Stimulated activated naive B cell treated with anti-CD40 and anti-IgM and Interleukin-4, amounts not matched to agents 10 μg/mL and 1 μg/mL and 100 μg/mL, for 72 hours (primary cell): ENCODE results near the gene FST.
A peak's percentile ranks its signal among the peaks of the same experiment; 100 is the strongest.

Experiments used
- ATAC-seq, 2 donors: fragments of 150-1000 bp; cut with Tn5 transposase; replicated peaks; 2 replicates each; pipeline ENCODE4 v1.10.0; 2021; ENCODE audit warnings: moderate library complexity in 1 of 2
- DNase-seq: peaks from one replicate; pipeline ENCODE4 v3.0.0; 2021
- H3K27ac Mint-ChIP-seq: one replicate; pipeline ENCODE4 v1.8.0; 2022; ENCODE audit warnings: mild to moderate bottlenecking, mixed read lengths
- H3K27me3 Mint-ChIP-seq, 2 donors: one replicate each; pipeline ENCODE4 v1.8.0; 2022; ENCODE audit warnings: mixed read lengths in 2 of 2
- H3K36me3 Mint-ChIP-seq, 2 donors: one replicate each; pipeline ENCODE4 v1.8.0; 2022; ENCODE audit warnings: mixed read lengths in 2 of 2, mild to moderate bottlenecking in 1 of 2
- H3K4me1 Mint-ChIP-seq, 2 donors: one replicate each; pipeline ENCODE4 v1.8.0; 2022; ENCODE audit warnings: mixed read lengths in 2 of 2, mild to moderate bottlenecking in 1 of 2
- H3K4me3 Mint-ChIP-seq, 2 donors: one replicate each; pipeline ENCODE4 v1.8.0; 2022; ENCODE audit warnings: mild to moderate bottlenecking in 2 of 2, mixed read lengths in 2 of 2, moderate library complexity in 1 of 2
- H3K9me3 Mint-ChIP-seq, 2 donors: one replicate each; pipeline ENCODE4 v1.8.0; 2022; ENCODE audit warnings: mixed read lengths in 2 of 2, mild to moderate bottlenecking in 1 of 2

Gene FST

GRCh38 chr5:53463909-53464621, 16.4 kb upstream of the FST start:
- Mint-ChIP-seq H3K36me3 (no peaks in the 10 kb centered on the region), H3K4me1 (no peaks in the 10 kb centered on the region), H3K27me3 (peaks cover 18 to 20% of the 10 kb centered on the region in 2 donors), H3K4me3 (no peak overlapping the region), H3K27ac (no peak overlapping the region), H3K9me3 (no peaks in the 10 kb centered on the region)
- DNase-seq (no peak), ATAC-seq (no peak)

GRCh38 chr5:53464722-53465121, 15.7 kb upstream of the FST start:
- Mint-ChIP-seq H3K4me1 (peaks cover 1 to 6% of the 10 kb centered on the region in 2 donors), H3K4me3 (no peak overlapping the region), H3K9me3 (no peaks in the 10 kb centered on the region), H3K27me3 (peaks cover 16 to 17% of the 10 kb centered on the region in 2 donors), H3K36me3 (no peaks in the 10 kb centered on the region), H3K27ac (no peak overlapping the region)
- DNase-seq (no peak), ATAC-seq (no peak)

DNA sequence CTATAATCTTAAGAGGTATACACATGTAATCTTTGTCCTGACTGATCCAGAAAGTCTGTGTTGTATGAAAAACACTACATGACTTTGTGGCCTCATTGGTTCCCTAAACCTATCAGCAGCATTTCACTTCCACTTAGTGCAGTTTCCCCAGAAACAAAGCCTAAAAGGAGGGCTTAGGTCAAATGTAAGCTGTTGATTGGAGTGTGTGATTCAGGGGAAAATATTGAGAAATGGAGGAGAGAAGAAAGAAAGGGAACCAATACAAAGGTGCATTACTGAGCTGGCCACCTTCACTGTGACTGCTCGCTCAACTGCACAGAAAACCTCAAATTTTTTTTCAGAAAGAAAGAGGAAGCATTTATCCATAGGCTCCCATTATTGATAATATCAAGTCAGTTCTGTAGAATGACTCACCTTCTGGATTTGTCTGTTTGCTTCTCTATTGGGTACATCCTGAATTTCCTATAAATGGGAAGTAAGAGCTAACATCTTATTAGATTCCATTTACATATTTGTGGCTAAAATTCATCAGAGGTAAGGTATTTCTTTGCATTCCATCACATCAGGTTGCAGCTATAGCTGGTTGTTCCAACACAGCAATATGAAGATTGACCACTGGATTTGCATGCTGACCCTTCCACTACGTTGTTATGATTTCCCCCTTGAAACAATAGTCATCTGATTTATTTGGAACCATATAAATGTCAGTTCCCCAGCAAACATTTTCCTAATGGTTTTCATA, 10.3 kb upstream of the FST start:
- DNase-seq (no peak), ATAC-seq (peak; percentile 98)
- Mint-ChIP-seq H3K27me3 (peaks cover 29 to 36% of the 10 kb centered on the region in 2 donors), H3K36me3 (no peaks in the 10 kb centered on the region), H3K9me3 (no peaks in the 10 kb centered on the region), H3K27ac (no peak overlapping the region), H3K4me3 (no peak overlapping the region), H3K4me1 (peaks cover 8 to 21% of the 10 kb centered on the region in 2 donors)

- DNase-seq: no peak
- no peak overlapping the region for H3K4me3 Mint-ChIP-seq
- peaks cover 8 to 21% of the 10 kb centered on the region in 2 donors for H3K4me1 Mint-ChIP-seq
- peaks cover 35 to 47% of the 10 kb centered on the region in 2 donors for H3K27me3 Mint-ChIP-seq
- H3K27ac Mint-ChIP-seq: no peak overlapping the region
- no peak for ATAC-seq
- no peaks in the 10 kb centered on the region for H3K36me3 Mint-ChIP-seq
- H3K9me3 Mint-ChIP-seq: no peaks in the 10 kb centered on the region
Measured at GRCh38 chr5:53472279-53472678, 8.2 kb upstream of the FST start.

DNA sequence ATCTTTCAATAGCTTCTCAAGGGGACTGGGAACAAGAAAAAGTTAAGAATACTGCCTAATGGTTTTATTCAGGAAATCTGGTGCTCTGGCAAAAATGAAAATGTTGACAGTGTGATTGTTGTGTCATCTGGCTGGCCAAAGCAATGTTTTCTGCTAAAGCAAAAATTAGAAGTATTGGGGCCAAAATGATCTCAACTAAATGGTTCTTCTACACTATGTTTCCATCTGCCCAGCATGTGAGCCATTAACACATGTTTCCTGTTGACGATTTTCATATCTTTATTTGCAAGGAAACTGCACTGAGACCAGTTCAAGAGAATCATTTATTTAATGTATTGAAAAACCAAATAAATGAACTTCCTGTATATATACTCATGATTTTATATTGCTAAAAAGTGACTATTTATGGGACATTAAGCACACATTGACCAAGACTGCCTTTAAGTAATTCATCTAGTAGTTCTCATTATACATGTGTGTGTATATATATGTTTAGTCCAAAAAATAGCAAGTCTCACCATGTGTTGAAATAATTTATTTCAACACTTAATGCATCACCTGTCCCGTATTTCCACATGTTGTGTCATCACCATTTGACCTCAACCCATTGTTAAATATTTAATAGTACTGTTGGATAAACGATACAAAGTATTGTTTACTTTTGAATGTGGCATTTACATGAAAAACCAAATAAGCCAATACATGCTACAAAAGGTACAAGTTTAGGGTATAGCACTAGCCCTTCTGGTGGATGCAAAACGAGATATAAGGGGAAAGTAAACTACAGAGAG, 7.5 kb upstream of the FST start:
- Mint-ChIP-seq H3K4me3 (no peak overlapping the region), H3K27me3 (peaks cover 35 to 47% of the 10 kb centered on the region in 2 donors), H3K4me1 (peaks cover 8 to 21% of the 10 kb centered on the region in 2 donors), H3K9me3 (no peaks in the 10 kb centered on the region), H3K27ac (no peak overlapping the region), H3K36me3 (no peaks in the 10 kb centered on the region)
- DNase-seq: no peak
- ATAC-seq: no peak

DNA sequence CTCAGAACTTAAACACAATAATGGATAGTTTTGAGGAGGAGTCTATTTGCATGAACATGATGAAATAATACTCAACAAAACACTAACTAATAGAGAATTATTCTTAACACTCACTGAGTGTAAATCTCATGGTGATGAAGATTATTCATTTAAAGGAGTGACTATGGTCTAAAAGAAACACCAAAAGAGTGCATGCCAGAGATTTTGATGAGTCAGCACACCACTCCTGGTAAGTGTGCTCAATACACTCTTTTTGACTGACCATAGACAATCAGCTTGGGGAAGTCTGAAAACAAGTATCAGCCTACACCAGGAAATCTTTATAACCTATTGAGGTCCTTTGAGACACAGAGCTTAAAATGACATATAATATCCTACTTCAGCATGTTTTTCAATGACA, 6.8 kb upstream of the FST start:
- H3K36me3 Mint-ChIP-seq: no peaks in the 10 kb centered on the region
- peaks cover 11 to 27% of the 10 kb centered on the region in 2 donors for H3K4me1 Mint-ChIP-seq
- no peak overlapping the region for H3K27ac Mint-ChIP-seq
- DNase-seq (no peak), ATAC-seq (no peak)
- no peak overlapping the region for H3K4me3 Mint-ChIP-seq
- H3K9me3 Mint-ChIP-seq: no peaks in the 10 kb centered on the region
- peaks cover 40 to 53% of the 10 kb centered on the region in 2 donors for H3K27me3 Mint-ChIP-seq

DNA sequence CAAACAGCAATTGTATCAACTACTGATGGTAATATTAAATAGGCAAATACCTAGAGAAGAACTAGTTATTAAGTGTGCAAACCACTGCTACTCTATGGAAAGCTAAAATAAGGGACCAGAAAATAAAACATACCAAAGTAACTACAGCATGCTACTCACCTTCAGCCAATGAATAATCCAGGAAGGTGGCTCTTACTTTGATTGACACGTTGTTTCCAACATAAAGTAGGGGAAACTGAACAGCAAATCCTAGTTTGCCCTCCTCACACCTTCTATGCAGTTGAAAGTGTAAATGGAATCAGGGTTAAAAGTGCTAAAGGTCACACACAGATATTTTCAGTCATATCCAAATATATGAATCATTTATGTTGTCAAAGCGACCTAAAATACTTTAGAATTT, 5.1 kb upstream of the FST start:
- Mint-ChIP-seq H3K27me3 (peaks cover 46 to 66% of the 10 kb centered on the region in 2 donors), H3K4me1 (peaks cover 11 to 24% of the 10 kb centered on the region in 2 donors), H3K36me3 (peaks cover 0 to 4% of the 10 kb centered on the region in 2 donors), H3K27ac (no peak overlapping the region), H3K4me3 (no peak overlapping the region), H3K9me3 (no peaks in the 10 kb centered on the region)
- no peak for ATAC-seq
- no peak for DNase-seq

- ATAC-seq (no peak), DNase-seq (no peak)
- Mint-ChIP-seq H3K4me3 (no peak overlapping the region), H3K4me1 (peaks cover 14 to 23% of the 10 kb centered on the region in 2 donors), H3K9me3 (no peaks in the 10 kb centered on the region), H3K27me3 (peaks cover 46 to 69% of the 10 kb centered on the region in 2 donors), H3K36me3 (peaks cover 0 to 4% of the 10 kb centered on the region in 2 donors), H3K27ac (no peak overlapping the region)
Measured at GRCh38 chr5:53476019-53476418, 4.4 kb upstream of the FST start.

DNA sequence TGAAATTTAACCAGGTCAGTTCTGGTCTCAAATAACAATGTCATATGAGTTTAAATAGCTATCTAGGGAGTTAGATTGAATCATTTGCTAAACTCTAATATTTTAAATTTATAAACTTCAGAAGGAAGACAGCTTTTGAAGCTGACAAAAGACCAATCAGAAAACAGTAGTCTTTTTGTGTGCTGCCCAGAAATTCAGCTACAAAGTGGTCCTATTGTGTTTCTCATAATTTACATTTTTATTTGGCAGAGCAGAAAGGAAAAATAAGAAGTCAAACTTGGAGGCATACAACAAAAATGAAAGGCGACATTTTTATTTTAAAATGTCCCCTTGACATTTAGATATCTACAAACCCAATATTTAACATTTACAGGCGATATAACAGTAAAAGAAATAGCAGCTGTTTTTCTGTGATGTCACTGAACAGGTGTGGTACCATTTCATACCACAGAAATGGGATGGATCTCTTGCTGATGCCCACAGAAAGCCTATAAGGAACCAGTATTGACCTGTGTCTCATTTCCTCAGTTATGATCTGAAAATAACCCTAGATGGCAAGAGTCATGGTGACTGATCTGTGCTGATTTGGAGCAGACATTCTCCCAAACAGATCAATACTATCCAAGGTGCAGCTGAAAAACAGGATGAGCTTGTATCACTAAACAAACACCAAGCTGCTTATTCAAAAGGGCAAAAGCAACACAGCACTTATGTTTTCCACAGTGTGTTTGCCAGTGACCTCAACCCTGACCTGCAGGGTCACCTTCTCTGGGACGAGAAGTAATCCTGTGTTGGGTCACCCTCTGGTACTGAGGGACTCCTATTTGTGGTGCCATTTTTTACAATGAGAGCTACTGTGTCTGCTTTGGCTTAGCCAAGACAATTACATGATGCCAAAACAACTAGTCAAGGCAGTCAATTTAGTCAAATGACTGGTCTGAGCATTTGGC, 3.6 kb upstream of the FST start:
- no peaks in the 10 kb centered on the region for H3K9me3 Mint-ChIP-seq
- no peak overlapping the region for H3K4me3 Mint-ChIP-seq
- H3K36me3 Mint-ChIP-seq: peaks cover 0 to 4% of the 10 kb centered on the region in 2 donors
- no peak for DNase-seq
- ATAC-seq: no peak
- peaks cover 40 to 69% of the 10 kb centered on the region in 2 donors for H3K27me3 Mint-ChIP-seq
- H3K27ac Mint-ChIP-seq: no peak overlapping the region
- H3K4me1 Mint-ChIP-seq: peaks cover 11 to 27% of the 10 kb centered on the region in 2 donors

DNA sequence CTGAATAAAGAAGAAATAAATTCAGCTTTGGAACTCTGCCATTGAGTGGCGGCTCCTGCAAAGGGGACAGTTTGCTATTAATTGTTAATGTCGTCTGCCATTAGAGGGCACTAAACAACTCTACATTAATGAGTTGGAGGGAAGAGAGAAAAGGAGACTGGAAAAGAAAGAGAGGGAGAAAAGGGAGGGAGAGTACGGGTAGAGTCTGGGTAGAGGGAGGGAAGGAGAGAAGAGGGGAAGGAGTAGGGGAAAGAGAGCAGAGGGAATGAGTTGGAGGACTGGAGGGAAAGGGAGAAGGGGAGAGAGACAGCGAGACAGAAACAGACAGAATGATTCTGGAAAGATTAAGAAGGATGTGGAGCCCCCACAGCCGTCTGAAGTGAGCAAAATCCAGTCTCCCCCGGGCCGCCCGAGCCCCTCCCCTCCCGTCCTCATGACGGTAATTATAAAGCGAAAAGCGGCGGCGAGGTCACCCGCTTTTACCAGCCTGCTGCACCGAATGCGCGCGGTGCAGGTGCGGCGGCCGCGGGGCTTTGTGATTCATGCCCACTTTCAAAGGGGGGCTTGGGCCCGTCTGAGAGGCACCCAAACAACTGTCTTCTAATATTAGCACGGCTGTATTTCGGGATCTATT, 1.9 kb upstream of the FST start:
- Mint-ChIP-seq H3K4me3 (peak overlapping the region; percentile 88 to 100), H3K4me1 (peaks cover 20 to 44% of the 10 kb centered on the region in 2 donors), H3K27ac (no peak overlapping the region), H3K36me3 (peaks cover 0 to 4% of the 10 kb centered on the region in 2 donors), H3K9me3 (no peaks in the 10 kb centered on the region), H3K27me3 (peaks cover 46 to 78% of the 10 kb centered on the region in 2 donors)
- no peak for DNase-seq
- peak in 1 of 2 donors; percentile 31 for ATAC-seq

- ATAC-seq (no peak), DNase-seq (no peak)
- Mint-ChIP-seq H3K27ac (peak overlapping the region; percentile 90), H3K27me3 (peaks cover 47 to 78% of the 10 kb centered on the region in 2 donors), H3K36me3 (peaks cover 0 to 4% of the 10 kb centered on the region in 2 donors), H3K4me3 (peak overlapping the region; percentile 88 to 100), H3K4me1 (peaks cover 20 to 47% of the 10 kb centered on the region in 2 donors), H3K9me3 (no peaks in the 10 kb centered on the region)
Measured at GRCh38 chr5:53479045-53479589, 1.3 kb upstream of the FST start.

- H3K27ac Mint-ChIP-seq: peak overlapping the region; percentile 90
- ATAC-seq (peak; percentile 28 to 29), DNase-seq (no peak)
- H3K36me3 Mint-ChIP-seq: peaks cover 0 to 4% of the 10 kb centered on the region in 2 donors
- H3K27me3 Mint-ChIP-seq: peaks cover 50 to 74% of the 10 kb centered on the region in 2 donors
- H3K4me1 Mint-ChIP-seq: peaks cover 20 to 47% of the 10 kb centered on the region in 2 donors
- H3K4me3 Mint-ChIP-seq: peak overlapping the region; percentile 88 to 100
- no peaks in the 10 kb centered on the region for H3K9me3 Mint-ChIP-seq
Measured at GRCh38 chr5:53479590-53480415, 626 bp upstream of the FST start.
